ENCODE measurements around the gene SNCAIP.

The SNCAIP gene

GRCh38 chr5:122394284-122394930, 82.4 kb downstream of the SNCAIP start:
- DNase-seq (ENCODE audit: low read depth in 3 of 3, low spot score in 1 of 3), result no peak

- DNase-seq (ENCODE audit: low read depth in 3 of 3, low spot score in 1 of 3), result no peak
Observed at GRCh38 chr5:122398016-122398415, 86.0 kb downstream of the SNCAIP start.

- no peak for DNase-seq (ENCODE audit: low read depth in 3 of 3, low spot score in 1 of 3)
Observed at GRCh38 chr5:122400341-122400740, 88.3 kb downstream of the SNCAIP start.

GRCh38 chr5:122400938-122401337, 88.9 kb downstream of the SNCAIP start:
- DNase-seq (ENCODE audit: low read depth in 3 of 3, low spot score in 1 of 3), result no peak

- no peak for DNase-seq (ENCODE audit: low read depth in 3 of 3, low spot score in 1 of 3)
Observed at GRCh38 chr5:122401976-122402725, 90.1 kb downstream of the SNCAIP start.

GRCh38 chr5:122402955-122403685, 91.1 kb downstream of the SNCAIP start:
- DNase-seq (ENCODE audit: low read depth in 3 of 3, low spot score in 1 of 3), result no peak

GRCh38 chr5:122404018-122404417, 92.0 kb downstream of the SNCAIP start:
- DNase-seq (ENCODE audit: low read depth in 3 of 3, low spot score in 1 of 3), result no peak

GRCh38 chr5:122404653-122405362, 92.8 kb downstream of the SNCAIP start:
- DNase-seq (ENCODE audit: low read depth in 3 of 3, low spot score in 1 of 3), result no peak

- DNase-seq (ENCODE audit: low read depth in 3 of 3, low spot score in 1 of 3), result no peak
Observed at GRCh38 chr5:122405751-122406150, 93.7 kb downstream of the SNCAIP start.

- DNase-seq (ENCODE audit: low read depth in 3 of 3, low spot score in 1 of 3), result no peak
Observed at GRCh38 chr5:122406181-122406580, 94.1 kb downstream of the SNCAIP start.

- DNase-seq (ENCODE audit: low read depth in 3 of 3, low spot score in 1 of 3), result no peak
Observed at GRCh38 chr5:122408592-122409224, 96.7 kb downstream of the SNCAIP start.

- no peak for DNase-seq (ENCODE audit: low read depth in 3 of 3, low spot score in 1 of 3)
Observed at GRCh38 chr5:122412966-122413365, 100.9 kb downstream of the SNCAIP start.

- DNase-seq (ENCODE audit: low read depth in 3 of 3, low spot score in 1 of 3), result no peak
Observed at GRCh38 chr5:122413722-122414121, 101.7 kb downstream of the SNCAIP start.

- DNase-seq (ENCODE audit: low read depth in 3 of 3, low spot score in 1 of 3), result no peak
Observed at GRCh38 chr5:122415030-122415800, 103.2 kb downstream of the SNCAIP start.

GRCh38 chr5:122415801-122416120, 103.7 kb downstream of the SNCAIP start:
- no peak for DNase-seq (ENCODE audit: low read depth in 3 of 3, low spot score in 1 of 3)

GRCh38 chr5:122419142-122419894, 107.3 kb downstream of the SNCAIP start:
- DNase-seq (ENCODE audit: low read depth in 3 of 3, low spot score in 1 of 3), result no peak

GRCh38 chr5:122420091-122420490, 108.1 kb downstream of the SNCAIP start:
- DNase-seq (ENCODE audit: low read depth in 3 of 3, low spot score in 1 of 3), result no peak

GRCh38 chr5:122420537-122421236, 108.7 kb downstream of the SNCAIP start:
- DNase-seq (ENCODE audit: low read depth in 3 of 3, low spot score in 1 of 3), result no peak
